ENCODE measurements around the gene TMEM14A. TPM values are rescaled to one million over a fixed set of nuclear protein-coding genes. Genes with fewer than 3 reads are reported as not detected.

Gene TMEM14A, protein sequence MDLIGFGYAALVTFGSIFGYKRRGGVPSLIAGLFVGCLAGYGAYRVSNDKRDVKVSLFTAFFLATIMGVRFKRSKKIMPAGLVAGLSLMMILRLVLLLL
- 25.6 TPM for polyA plus RNA-seq (2013, experiment 1 of 4)
- 26.8 TPM for polyA plus RNA-seq (2013, experiment 2 of 4)
- polyA plus RNA-seq (2013, experiment 3 of 4): 26.6 TPM
- polyA plus RNA-seq (2013, experiment 4 of 4): 29.3 TPM

GRCh38 chr6:52670502-52671409, at the start of gene TMEM14A:
TMEM14A (plus strand) TSS chr6:52671113; CDS start chr6:52677103, 5,990 bp downstream.
- no peak within 1 kb of the TSS for H3K27ac ChIP-seq (ENCODE audit: insufficient read depth, low read depth, low read length, poor library complexity, severe bottlenecking)
- H3K4me3 ChIP-seq (ENCODE audit: insufficient read depth, low read depth, low read length): peak within 1 kb of the TSS; percentile 58
- H3K36me3 ChIP-seq (ENCODE audit: control insufficient read depth, insufficient read depth, low read length): peaks cover 12% of the 10 kb centered on the region
- H3K9me3 ChIP-seq (ENCODE audit: control insufficient read depth, low read length): no peaks in the 10 kb centered on the region
- peaks cover 7% of the 10 kb centered on the region for H3K27me3 ChIP-seq (ENCODE audit: control insufficient read depth, insufficient read depth, low read length, poor library complexity, severe bottlenecking)
- H3K4me1 ChIP-seq (ENCODE audit: control insufficient read depth, insufficient read depth, low read length): peaks cover 14% of the 10 kb centered on the region
- WGBS, 2 experiments: 9% methylated on average over 42 of the region's 42 CpGs

- Histone ChIP-seq H3K9me3 (ENCODE audit: control insufficient read depth, low read length) (no peaks in the 10 kb centered on the region), H3K27ac (ENCODE audit: insufficient read depth, low read depth, low read length, poor library complexity, severe bottlenecking) (no peak overlapping the region), H3K4me1 (ENCODE audit: control insufficient read depth, insufficient read depth, low read length) (no peaks in the 10 kb centered on the region), H3K4me3 (ENCODE audit: insufficient read depth, low read depth, low read length) (no peak overlapping the region), H3K36me3 (ENCODE audit: control insufficient read depth, insufficient read depth, low read length) (no peaks in the 10 kb centered on the region), H3K27me3 (ENCODE audit: control insufficient read depth, insufficient read depth, low read length, poor library complexity, severe bottlenecking) (no peaks in the 10 kb centered on the region)
- 60% methylated on average over 1 of the region's 1 CpG; no CpG with 5 or more reads in 1 of the 2 experiments for WGBS, 2 experiments
These were observed 49.3 kb upstream of the TMEM14A start for GRCh38 chr6:52621631-52622030.

GRCh38 chr6:52622810-52623209, 48.1 kb upstream of the TMEM14A start:
- Histone ChIP-seq H3K36me3 (ENCODE audit: control insufficient read depth, insufficient read depth, low read length) (no peaks in the 10 kb centered on the region), H3K9me3 (ENCODE audit: control insufficient read depth, low read length) (no peaks in the 10 kb centered on the region), H3K4me3 (ENCODE audit: insufficient read depth, low read depth, low read length) (no peak overlapping the region), H3K4me1 (ENCODE audit: control insufficient read depth, insufficient read depth, low read length) (no peaks in the 10 kb centered on the region), H3K27me3 (ENCODE audit: control insufficient read depth, insufficient read depth, low read length, poor library complexity, severe bottlenecking) (no peaks in the 10 kb centered on the region), H3K27ac (ENCODE audit: insufficient read depth, low read depth, low read length, poor library complexity, severe bottlenecking) (no peak overlapping the region)
- WGBS, 2 experiments: 92 to 100% methylated on average over 2 of the region's 2 CpGs

- H3K27ac ChIP-seq (ENCODE audit: insufficient read depth, low read depth, low read length, poor library complexity, severe bottlenecking): no peak overlapping the region
- H3K27me3 ChIP-seq (ENCODE audit: control insufficient read depth, insufficient read depth, low read length, poor library complexity, severe bottlenecking): no peaks in the 10 kb centered on the region
- no peaks in the 10 kb centered on the region for H3K9me3 ChIP-seq (ENCODE audit: control insufficient read depth, low read length)
- H3K36me3 ChIP-seq (ENCODE audit: control insufficient read depth, insufficient read depth, low read length): no peaks in the 10 kb centered on the region
- H3K4me3 ChIP-seq (ENCODE audit: insufficient read depth, low read depth, low read length): no peak overlapping the region
- WGBS, 2 experiments: 83% methylated on average over 1 of the region's 1 CpG; no CpG with 5 or more reads in 1 of the 2 experiments
- no peaks in the 10 kb centered on the region for H3K4me1 ChIP-seq (ENCODE audit: control insufficient read depth, insufficient read depth, low read length)
These were observed 38.9 kb upstream of the TMEM14A start for GRCh38 chr6:52632011-52632410.

GRCh38 chr6:52634211-52634610, 36.7 kb upstream of the TMEM14A start:
- WGBS, 2 experiments: 90 to 93% methylated on average over 2 to 3 of the region's 3 CpGs
- H3K27ac ChIP-seq (ENCODE audit: insufficient read depth, low read depth, low read length, poor library complexity, severe bottlenecking): no peak overlapping the region
- H3K9me3 ChIP-seq (ENCODE audit: control insufficient read depth, low read length): no peaks in the 10 kb centered on the region
- no peaks in the 10 kb centered on the region for H3K27me3 ChIP-seq (ENCODE audit: control insufficient read depth, insufficient read depth, low read length, poor library complexity, severe bottlenecking)
- H3K4me1 ChIP-seq (ENCODE audit: control insufficient read depth, insufficient read depth, low read length): no peaks in the 10 kb centered on the region
- no peak overlapping the region for H3K4me3 ChIP-seq (ENCODE audit: insufficient read depth, low read depth, low read length)
- H3K36me3 ChIP-seq (ENCODE audit: control insufficient read depth, insufficient read depth, low read length): no peaks in the 10 kb centered on the region

DNA sequence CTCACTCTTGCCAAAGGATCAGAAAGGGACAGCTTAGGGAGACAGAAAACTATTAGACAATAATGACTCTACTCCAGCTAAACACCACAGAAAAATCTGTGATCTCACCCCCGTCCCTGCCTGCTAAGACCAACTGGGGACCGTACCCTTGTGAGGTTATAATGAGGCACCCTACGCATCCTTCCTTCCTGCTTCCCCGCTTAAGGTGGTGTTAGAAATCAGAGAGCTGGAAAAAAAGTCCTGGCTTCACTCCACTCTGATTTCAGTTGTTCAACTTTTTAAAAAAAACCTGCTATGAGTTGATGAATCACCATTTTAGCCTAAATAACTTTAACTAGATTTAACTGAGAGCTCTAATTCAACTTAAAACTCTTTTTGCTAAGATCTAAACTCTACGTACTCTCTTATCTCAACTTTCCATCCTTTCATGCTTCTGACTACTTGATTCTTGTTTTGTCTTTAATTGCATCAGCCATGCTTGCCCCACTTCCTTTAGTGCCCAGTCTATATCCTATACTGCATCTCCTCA, 35.8 kb upstream of the TMEM14A start:
- Histone ChIP-seq H3K4me3 (ENCODE audit: insufficient read depth, low read depth, low read length) (no peak overlapping the region), H3K9me3 (ENCODE audit: control insufficient read depth, low read length) (no peaks in the 10 kb centered on the region), H3K36me3 (ENCODE audit: control insufficient read depth, insufficient read depth, low read length) (no peaks in the 10 kb centered on the region), H3K27me3 (ENCODE audit: control insufficient read depth, insufficient read depth, low read length, poor library complexity, severe bottlenecking) (no peaks in the 10 kb centered on the region), H3K4me1 (ENCODE audit: control insufficient read depth, insufficient read depth, low read length) (no peaks in the 10 kb centered on the region), H3K27ac (ENCODE audit: insufficient read depth, low read depth, low read length, poor library complexity, severe bottlenecking) (no peak overlapping the region)
- WGBS, 2 experiments: 78 to 83% methylated on average over 5 of the region's 5 CpGs

GRCh38 chr6:52636830-52637229, 34.1 kb upstream of the TMEM14A start:
- H3K4me1 ChIP-seq (ENCODE audit: control insufficient read depth, insufficient read depth, low read length): no peaks in the 10 kb centered on the region
- no peaks in the 10 kb centered on the region for H3K27me3 ChIP-seq (ENCODE audit: control insufficient read depth, insufficient read depth, low read length, poor library complexity, severe bottlenecking)
- 86 to 100% methylated on average over 1 to 2 of the region's 2 CpGs for WGBS, 2 experiments

GRCh38 chr6:52639493-52639892, 31.4 kb upstream of the TMEM14A start:
- WGBS, 2 experiments: 93 to 100% methylated on average over 2 of the region's 2 CpGs
- Histone ChIP-seq H3K9me3 (ENCODE audit: control insufficient read depth, low read length) (no peaks in the 10 kb centered on the region), H3K27me3 (ENCODE audit: control insufficient read depth, insufficient read depth, low read length, poor library complexity, severe bottlenecking) (no peaks in the 10 kb centered on the region), H3K36me3 (ENCODE audit: control insufficient read depth, insufficient read depth, low read length) (no peaks in the 10 kb centered on the region), H3K27ac (ENCODE audit: insufficient read depth, low read depth, low read length, poor library complexity, severe bottlenecking) (no peak overlapping the region), H3K4me1 (ENCODE audit: control insufficient read depth, insufficient read depth, low read length) (peaks cover 3% of the 10 kb centered on the region), H3K4me3 (ENCODE audit: insufficient read depth, low read depth, low read length) (no peak overlapping the region)

More at GRCh38 chr6:52636830-52637229, 34.1 kb upstream of the TMEM14A start:
- Histone ChIP-seq H3K9me3 (ENCODE audit: control insufficient read depth, low read length) (no peaks in the 10 kb centered on the region), H3K36me3 (ENCODE audit: control insufficient read depth, insufficient read depth, low read length) (no peaks in the 10 kb centered on the region), H3K4me3 (ENCODE audit: insufficient read depth, low read depth, low read length) (no peak overlapping the region), H3K27ac (ENCODE audit: insufficient read depth, low read depth, low read length, poor library complexity, severe bottlenecking) (no peak overlapping the region)

DNA sequence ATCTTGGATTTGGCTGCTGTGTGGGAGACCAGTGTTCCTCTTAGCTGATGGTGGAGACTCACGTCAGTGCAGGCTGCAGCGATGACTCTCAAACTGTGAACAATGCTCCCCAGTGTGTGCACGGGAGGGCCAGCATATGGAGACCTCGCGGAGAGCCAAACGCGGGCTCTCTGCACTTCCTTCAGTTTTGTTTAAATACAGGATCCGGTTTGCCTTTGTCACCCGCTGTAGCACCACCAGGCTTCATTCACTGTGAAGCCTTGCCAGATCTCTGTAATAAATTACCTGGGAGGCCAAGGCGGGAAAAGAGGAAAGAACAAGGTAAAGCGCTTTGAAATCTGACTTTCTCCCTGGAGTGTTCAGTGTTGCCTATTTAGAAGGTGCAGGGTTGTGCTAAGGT, 30.7 kb upstream of the TMEM14A start:
- Histone ChIP-seq H3K9me3 (ENCODE audit: control insufficient read depth, low read length) (no peaks in the 10 kb centered on the region), H3K27ac (ENCODE audit: insufficient read depth, low read depth, low read length, poor library complexity, severe bottlenecking) (no peak overlapping the region), H3K36me3 (ENCODE audit: control insufficient read depth, insufficient read depth, low read length) (no peaks in the 10 kb centered on the region), H3K27me3 (ENCODE audit: control insufficient read depth, insufficient read depth, low read length, poor library complexity, severe bottlenecking) (no peaks in the 10 kb centered on the region), H3K4me1 (ENCODE audit: control insufficient read depth, insufficient read depth, low read length) (peaks cover 3% of the 10 kb centered on the region), H3K4me3 (ENCODE audit: insufficient read depth, low read depth, low read length) (no peak overlapping the region)
- 83 to 88% methylated on average over 11 of the region's 11 CpGs for WGBS, 2 experiments

DNA sequence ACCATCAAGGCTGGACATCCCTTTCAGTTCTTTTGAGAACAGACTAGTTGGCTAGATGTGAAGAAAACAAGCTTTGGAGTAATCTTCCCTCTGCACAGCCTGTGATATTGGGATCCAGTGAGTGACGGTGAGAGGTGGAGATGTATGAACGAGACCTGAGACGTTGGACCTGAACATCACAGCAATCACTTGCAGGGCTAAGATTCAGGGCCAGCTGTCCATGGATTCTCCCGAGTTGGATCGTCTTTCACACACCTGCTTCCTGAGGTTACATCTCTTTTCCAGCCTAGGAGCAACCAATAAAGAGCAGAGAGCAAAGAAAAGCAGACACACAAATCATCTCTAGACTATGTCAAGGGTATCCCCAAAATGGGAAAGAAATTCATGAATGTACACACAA, 30.0 kb upstream of the TMEM14A start:
- Histone ChIP-seq H3K36me3 (ENCODE audit: control insufficient read depth, insufficient read depth, low read length) (no peaks in the 10 kb centered on the region), H3K4me1 (ENCODE audit: control insufficient read depth, insufficient read depth, low read length) (peaks cover 3% of the 10 kb centered on the region), H3K27me3 (ENCODE audit: control insufficient read depth, insufficient read depth, low read length, poor library complexity, severe bottlenecking) (no peaks in the 10 kb centered on the region), H3K9me3 (ENCODE audit: control insufficient read depth, low read length) (no peaks in the 10 kb centered on the region), H3K4me3 (ENCODE audit: insufficient read depth, low read depth, low read length) (no peak overlapping the region), H3K27ac (ENCODE audit: insufficient read depth, low read depth, low read length, poor library complexity, severe bottlenecking) (no peak overlapping the region)
- WGBS, 2 experiments: 92 to 96% methylated on average over 5 of the region's 5 CpGs
